GM19239 (cell line): ENCODE results near the gene ELL.
A peak's percentile ranks its signal among the peaks of the same experiment; 100 is the strongest.

Experiments used
- DNase-seq: peaks from one replicate; pipeline ENCODE4 v3.0.0; 2011; ENCODE audit warnings: low spot score; ENCODE audit not compliant: insufficient read length
- FAIRE-seq: peaks from 2 replicates; lab custom pipeline; 2011; peaks lifted over from hg19 to GRCh38; lab: Jason Lieb, UNC

ELL gene

GRCh38 chr19:18428173-18428786 is 93.6 kb downstream of the ELL start:
- no peak for FAIRE-seq

GRCh38 chr19:18427743-18428113 is 94.1 kb downstream of the ELL start:
- DNase-seq, result no peak
- FAIRE-seq, result no peak

More at GRCh38 chr19:18428173-18428786, 93.6 kb downstream of the ELL start:
- DNase-seq, result no peak

GRCh38 chr19:18427080-18427742 is 94.7 kb downstream of the ELL start:
- DNase-seq, result no peak
- FAIRE-seq, result no peak

- no peak for DNase-seq
- FAIRE-seq, result no peak
Measured at GRCh38 chr19:18426416-18426767, 95.5 kb downstream of the ELL start.

- FAIRE-seq, result no peak
Measured at GRCh38 chr19:18425515-18426415, 96.1 kb downstream of the ELL start.

GRCh38 chr19:18424890-18425514 is 96.9 kb downstream of the ELL start:
- DNase-seq (no peak), FAIRE-seq (no peak)

More at GRCh38 chr19:18425515-18426415, 96.1 kb downstream of the ELL start:
- no peak for DNase-seq

GRCh38 chr19:18424122-18424889 is 97.6 kb downstream of the ELL start:
- DNase-seq (no peak), FAIRE-seq (no peak)

- DNase-seq (no peak), FAIRE-seq (no peak)
Measured at GRCh38 chr19:18423258-18424020, 98.4 kb downstream of the ELL start.

GRCh38 chr19:18422530-18423191 is 99.2 kb downstream of the ELL start:
- FAIRE-seq, result no peak

GRCh38 chr19:18421371-18421959 is 100.4 kb downstream of the ELL start:
- FAIRE-seq (no peak), DNase-seq (no peak)

More at GRCh38 chr19:18422530-18423191, 99.2 kb downstream of the ELL start:
- no peak for DNase-seq

GRCh38 chr19:18420930-18421329 is 100.9 kb downstream of the ELL start:
- DNase-seq (no peak), FAIRE-seq (no peak)

GRCh38 chr19:18419699-18420460 is 102.0 kb downstream of the ELL start:
- FAIRE-seq (no peak), DNase-seq (no peak)

GRCh38 chr19:18419195-18419698 is 102.6 kb downstream of the ELL start, which contains the start of gene SSBP4:
TSS of gene SSBP4 (plus strand) at chr19:18419398. CDS start at chr19:18419649, 251 bp downstream.
- DNase-seq, result no peak

GRCh38 chr19:18418483-18419194 is 103.2 kb downstream of the ELL start:
- DNase-seq (no peak), FAIRE-seq (peak; percentile 23)

More at GRCh38 chr19:18419195-18419698, 102.6 kb downstream of the ELL start, which contains the start of gene SSBP4:
- FAIRE-seq, result peak; percentile 51

GRCh38 chr19:18418029-18418482 is 103.8 kb downstream of the ELL start:
- no peak for FAIRE-seq
- no peak for DNase-seq

- no peak for DNase-seq
- peak; percentile 73 for FAIRE-seq
Measured at GRCh38 chr19:18417250-18418028, 104.4 kb downstream of the ELL start.
